LNCaP clone FGC (cell line): Measurements from ENCODE around the gene KLHL22.
"Not testable (repeated sequence)": the region's sequence is repeated elsewhere in the genome, so short reads cannot be mapped to it uniquely, and the experiment has no call there.

Source experiments
- DNase-seq: peaks from one replicate; pipeline ENCODE4 v3.0.0-alpha.2; 2011; ENCODE audit warnings: low read depth
- H3K4me3 ChIP-seq: 2 replicates; pipeline ENCODE4 v1.5.1; 2011; ENCODE audit warnings: mild to moderate bottlenecking, low read depth, low read length, control low read depth
- TF ChIP-seq, protein P1 (sequence below): IDR thresholded peaks from 2 replicates; pipeline ENCODE4 v1.5.1; 2012; ENCODE audit warnings: mild to moderate bottlenecking; ENCODE audit not compliant: control insufficient read depth, insufficient read depth; ENCODE audit errors: extremely low read depth

The KLHL22 gene

DNA sequence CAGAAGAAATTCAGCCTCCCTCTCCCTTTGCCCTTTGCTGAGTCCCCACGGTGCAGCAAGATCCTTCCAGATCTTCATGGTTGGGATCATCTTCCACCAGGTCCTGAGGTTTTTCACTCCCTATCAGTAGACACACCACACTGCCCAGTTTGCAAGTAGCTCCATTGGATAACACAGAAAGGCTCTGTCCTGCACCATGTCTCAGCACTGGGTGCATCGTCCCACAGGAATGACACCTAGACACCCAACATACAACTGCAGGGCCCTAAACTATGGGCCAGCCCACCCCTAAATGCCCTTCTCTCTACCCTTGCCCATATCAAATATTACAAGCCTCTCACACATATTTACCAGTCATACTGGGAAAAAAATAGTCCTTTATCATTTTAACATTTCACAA lies 9.4 kb downstream of the KLHL22 start:
- no peak for DNase-seq
- TF ChIP-seq, protein P1, sequence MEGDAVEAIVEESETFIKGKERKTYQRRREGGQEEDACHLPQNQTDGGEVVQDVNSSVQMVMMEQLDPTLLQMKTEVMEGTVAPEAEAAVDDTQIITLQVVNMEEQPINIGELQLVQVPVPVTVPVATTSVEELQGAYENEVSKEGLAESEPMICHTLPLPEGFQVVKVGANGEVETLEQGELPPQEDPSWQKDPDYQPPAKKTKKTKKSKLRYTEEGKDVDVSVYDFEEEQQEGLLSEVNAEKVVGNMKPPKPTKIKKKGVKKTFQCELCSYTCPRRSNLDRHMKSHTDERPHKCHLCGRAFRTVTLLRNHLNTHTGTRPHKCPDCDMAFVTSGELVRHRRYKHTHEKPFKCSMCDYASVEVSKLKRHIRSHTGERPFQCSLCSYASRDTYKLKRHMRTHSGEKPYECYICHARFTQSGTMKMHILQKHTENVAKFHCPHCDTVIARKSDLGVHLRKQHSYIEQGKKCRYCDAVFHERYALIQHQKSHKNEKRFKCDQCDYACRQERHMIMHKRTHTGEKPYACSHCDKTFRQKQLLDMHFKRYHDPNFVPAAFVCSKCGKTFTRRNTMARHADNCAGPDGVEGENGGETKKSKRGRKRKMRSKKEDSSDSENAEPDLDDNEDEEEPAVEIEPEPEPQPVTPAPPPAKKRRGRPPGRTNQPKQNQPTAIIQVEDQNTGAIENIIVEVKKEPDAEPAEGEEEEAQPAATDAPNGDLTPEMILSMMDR, result no peak
- H3K4me3 ChIP-seq, result no peak overlapping the region

DNA sequence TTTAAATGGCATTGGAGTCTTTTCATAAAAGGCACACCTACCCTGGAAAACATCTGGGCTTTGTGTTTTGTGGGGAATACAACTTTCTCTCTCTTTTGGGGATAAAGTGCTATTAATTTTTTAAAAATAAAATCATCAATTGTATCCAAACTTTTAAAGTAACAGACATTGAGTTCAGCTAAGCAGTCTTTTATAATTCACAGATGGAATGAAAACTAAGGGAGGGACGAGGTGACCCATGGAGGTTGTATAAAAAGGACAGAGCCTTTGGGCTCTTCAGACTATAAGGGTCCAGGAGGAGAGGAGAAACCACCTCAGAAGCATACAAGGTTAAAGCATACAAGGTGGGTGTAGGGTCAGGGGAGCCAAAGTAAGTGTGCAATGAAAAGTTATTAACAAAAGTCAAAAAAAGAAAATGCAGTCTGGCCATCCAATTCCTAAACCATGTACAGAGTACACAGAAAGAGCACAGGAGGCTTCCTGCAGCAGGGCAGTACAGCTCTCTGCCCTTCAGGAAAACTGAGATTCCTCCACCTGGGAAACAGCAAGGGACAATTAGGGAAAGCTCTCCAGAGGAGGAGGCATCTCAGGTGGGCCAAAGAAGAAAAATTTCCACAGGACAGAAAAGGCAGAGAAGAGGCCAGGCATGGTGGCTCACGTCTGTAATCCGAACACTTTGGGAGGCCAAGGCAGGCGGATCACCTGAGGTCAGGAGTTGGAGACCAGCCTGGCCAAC lies 10.5 kb downstream of the KLHL22 start:
- no peak for DNase-seq
- TF ChIP-seq, protein P1, result no peak
- no peak overlapping the region for H3K4me3 ChIP-seq

DNA sequence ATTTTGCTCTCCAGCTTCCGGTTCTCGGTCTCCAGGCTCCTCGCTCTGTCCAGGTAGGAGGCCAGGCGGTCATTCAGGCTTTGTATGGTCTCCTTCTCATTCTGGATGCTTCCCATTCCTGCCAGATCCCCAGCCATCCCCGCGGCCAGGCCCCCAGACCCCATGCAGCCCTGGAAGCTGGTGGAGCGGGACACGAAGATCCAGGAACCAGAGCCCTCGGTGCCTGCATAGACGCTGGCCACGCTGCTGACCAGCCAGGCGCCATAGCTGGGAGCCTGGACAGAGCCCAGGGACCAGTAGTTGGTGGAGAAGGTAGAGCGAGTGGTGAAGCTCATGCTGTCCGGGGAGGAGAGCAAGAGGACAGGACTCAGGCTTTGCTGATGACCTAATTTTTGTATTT lies 11.8 kb downstream of the KLHL22 start:
- DNase-seq, result no peak
- H3K4me3 ChIP-seq, result no peak overlapping the region
- TF ChIP-seq, protein P1, result no peak

DNA sequence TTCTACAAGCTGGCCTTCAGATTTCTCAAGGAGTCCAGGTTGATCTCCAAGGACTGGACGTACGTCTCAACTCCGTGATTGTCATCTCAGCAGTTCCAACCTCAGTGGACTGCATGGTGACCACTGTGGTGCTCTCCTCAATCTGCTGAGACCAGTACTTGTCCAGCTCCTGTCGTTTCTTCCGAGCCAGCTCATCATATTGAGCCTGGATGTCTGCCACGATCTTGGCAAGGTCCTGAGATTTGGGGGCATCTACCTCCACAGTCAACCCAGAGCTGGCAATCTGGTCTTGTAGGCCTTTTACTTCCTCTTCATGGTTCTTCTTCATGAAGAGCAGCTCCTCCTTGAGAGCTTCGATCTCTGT lies 12.5 kb downstream of the KLHL22 start:
- not testable (repeated sequence) for H3K4me3 ChIP-seq, DNase-seq

DNA sequence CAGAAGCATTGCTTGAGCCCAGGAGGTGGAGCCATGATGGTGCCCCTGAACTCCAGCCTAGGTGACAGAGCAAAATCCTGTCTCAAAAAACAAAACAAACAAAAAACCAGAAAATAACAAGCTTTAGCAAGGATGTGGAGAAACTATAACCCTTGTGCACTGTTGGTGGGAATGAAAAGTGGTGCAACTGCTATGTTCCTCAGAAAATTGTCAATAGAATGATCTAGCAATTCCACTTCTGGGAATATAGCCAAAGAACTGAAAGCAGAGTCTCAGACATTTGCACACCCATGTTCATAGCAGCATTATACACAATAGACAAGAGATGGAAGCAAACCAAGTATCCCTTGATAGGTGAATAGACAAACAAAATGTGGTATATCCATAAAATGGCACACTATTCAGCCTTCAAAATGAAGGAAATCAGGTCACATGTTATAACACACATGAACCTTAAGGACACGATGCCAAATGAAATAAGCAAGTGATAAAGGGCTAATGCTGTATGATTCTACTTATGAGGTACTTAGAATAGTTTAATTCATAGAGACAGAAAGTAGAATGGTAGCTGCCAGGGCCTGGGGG lies 15.9 kb downstream of the KLHL22 start:
- no peak overlapping the region for H3K4me3 ChIP-seq
- TF ChIP-seq, protein P1, result no peak
- no peak for DNase-seq

DNA sequence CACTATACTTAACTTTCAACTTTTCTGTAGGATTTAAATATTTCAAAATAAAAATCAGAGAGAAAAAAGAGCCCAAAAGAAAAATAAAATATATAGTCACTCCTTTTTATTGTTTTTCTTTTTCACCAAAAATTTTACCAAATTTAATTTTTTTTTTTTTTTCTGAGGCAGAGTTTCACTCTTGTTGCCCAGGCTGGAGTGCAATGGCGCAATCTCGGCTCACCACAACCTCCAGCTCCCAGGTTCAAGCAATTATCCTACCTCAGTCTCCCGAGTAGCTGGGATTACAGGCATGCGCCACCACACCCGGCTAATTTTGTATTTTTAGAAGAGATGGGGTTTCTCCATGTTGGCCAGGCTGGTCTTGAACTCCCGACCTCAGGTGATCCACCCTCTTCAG lies 17.5 kb downstream of the KLHL22 start:
- DNase-seq, H3K4me3 ChIP-seq: not testable (repeated sequence)

DNA sequence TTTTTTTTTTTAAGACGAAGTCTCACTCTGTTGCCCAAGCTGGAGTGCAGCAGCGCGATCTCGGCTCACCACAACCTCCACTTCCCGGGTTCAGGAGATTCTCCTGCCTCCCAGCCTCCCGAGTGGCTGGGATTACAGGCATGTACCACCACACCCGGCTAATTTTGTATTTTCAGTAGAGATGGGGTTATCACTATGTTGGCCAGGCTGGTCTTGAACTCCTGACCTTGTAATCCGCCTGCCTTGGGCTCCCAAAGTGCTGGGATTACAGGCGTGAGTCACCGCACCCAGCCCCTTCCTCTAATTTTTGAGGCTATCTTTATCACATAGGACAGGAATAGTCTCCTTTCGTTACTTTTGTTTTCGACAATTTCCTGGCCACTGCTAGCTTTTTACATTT lies 20.0 kb downstream of the KLHL22 start:
- H3K4me3 ChIP-seq, DNase-seq: not testable (repeated sequence)

DNA sequence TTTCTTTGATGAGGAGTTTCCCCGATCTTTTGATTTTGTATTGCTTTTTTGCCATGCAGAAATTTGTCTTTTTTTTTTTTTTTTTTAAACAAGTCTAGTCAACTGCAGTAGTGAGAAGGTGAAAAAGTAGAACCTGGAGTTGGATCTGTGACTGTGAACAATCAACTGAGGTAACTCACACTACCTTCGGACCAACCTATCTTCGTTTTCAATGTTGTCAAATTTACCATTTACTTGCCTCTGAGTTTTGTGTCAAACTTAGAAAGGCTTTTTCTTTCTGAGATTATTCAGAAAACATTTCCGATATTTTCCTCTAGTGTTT lies 20.5 kb downstream of the KLHL22 start:
- TF ChIP-seq, protein P1, result no peak
- no peak for DNase-seq
- H3K4me3 ChIP-seq, result no peak overlapping the region
